ENCODE measurements around the gene CNTNAP1.

CNTNAP1 gene

GRCh38 chr17:42670789-42671657, 11.3 kb upstream of the CNTNAP1 start:
- no peak for DNase-seq

- no peak for DNase-seq
These were observed 10.3 kb upstream of the CNTNAP1 start for GRCh38 chr17:42672038-42672437.

GRCh38 chr17:42673266-42673884, 9.0 kb upstream of the CNTNAP1 start:
- DNase-seq, result no peak

GRCh38 chr17:42673885-42674754, 8.2 kb upstream of the CNTNAP1 start:
- peak; percentile 56 for DNase-seq

GRCh38 chr17:42674755-42675347, 7.5 kb upstream of the CNTNAP1 start:
- peak; percentile 68 for DNase-seq

- DNase-seq, result peak; percentile 68
These were observed 6.9 kb upstream of the CNTNAP1 start for GRCh38 chr17:42675348-42675964.

GRCh38 chr17:42675965-42676423, 6.3 kb upstream of the CNTNAP1 start:
- DNase-seq, result peak; percentile 60

GRCh38 chr17:42676424-42677011, 5.8 kb upstream of the CNTNAP1 start, which contains the start of gene PLEKHH3:
Gene PLEKHH3, minus strand, starts transcription at chr17:42676994. Its CDS starts 431 bp downstream, at chr17:42676563.
- DNase-seq, result peak; percentile 64

- peak; percentile 100 for DNase-seq
These were observed 5.1 kb upstream of the CNTNAP1 start for GRCh38 chr17:42677012-42677857.

GRCh38 chr17:42677921-42678781, 4.2 kb upstream of the CNTNAP1 start:
- DNase-seq, result peak; percentile 96

- peak; percentile 73 for DNase-seq
These were observed 3.3 kb upstream of the CNTNAP1 start for GRCh38 chr17:42678951-42679491.

- peak; percentile 87 for DNase-seq
These were observed 2.6 kb upstream of the CNTNAP1 start for GRCh38 chr17:42679492-42680330.

GRCh38 chr17:42680331-42680808, 2.0 kb upstream of the CNTNAP1 start:
- DNase-seq, result peak; percentile 35

GRCh38 chr17:42682722-42683403, 532 bp downstream of the CNTNAP1 start:
- peak; percentile 76 for DNase-seq

- peak; percentile 21 for DNase-seq
These were observed 1.2 kb downstream of the CNTNAP1 start for GRCh38 chr17:42683407-42684034.

- no peak for DNase-seq
These were observed 2.7 kb downstream of the CNTNAP1 start for GRCh38 chr17:42684929-42685556.

- no peak for DNase-seq
These were observed 3.5 kb downstream of the CNTNAP1 start for GRCh38 chr17:42685831-42686230.
